Peyer's patch (tissue), 4 donors: Measurements from ENCODE around the gene ATP13A3. TPM values are rescaled to one million over a fixed set of nuclear protein-coding genes. Genes with fewer than 3 reads are reported as not detected.
A peak's percentile ranks its signal among the peaks of the same experiment; 100 is the strongest.
"Not testable (repeated sequence)": the region's sequence is repeated elsewhere in the genome, so short reads cannot be mapped to it uniquely, and the experiment has no call there.

Experiments used
- DNase-seq, 3 donors: peaks; one replicate each; pipeline ENCODE4 v3.0.0-alpha.2; 2017 to 2019
- H3K27ac ChIP-seq, 4 donors: fragments of 200-600 bp; sonication (generic); one replicate each; pipeline ENCODE4 v1.5.1; 2016 to 2019
- H3K27me3 ChIP-seq, 2 donors: fragments of 200-600 bp; sonication (generic); one replicate each; pipeline ENCODE4 v1.5.1; 2019
- H3K36me3 ChIP-seq, 3 donors: fragments of 200-600 bp; sonication (generic); one replicate each; pipeline ENCODE4 v1.5.1; 2016 to 2019
- H3K4me1 ChIP-seq, 4 donors: fragments of 200-600 bp; sonication (generic); one replicate each; pipeline ENCODE4 v1.5.1; 2016 to 2019
- H3K4me3 ChIP-seq, 4 donors: fragments of 200-600 bp; sonication (generic); 1 replicate in 3 of 4; 2 replicates in 1 of 4; pipeline ENCODE4 v1.5.1; 2016 to 2019; ENCODE audit warnings: mild to moderate bottlenecking in 1 of 4
- H3K9me3 ChIP-seq, 4 donors: fragments of 200-600 bp; sonication (generic); one replicate each; pipeline ENCODE4 v1.5.1; 2016 to 2019; ENCODE audit warnings: mild to moderate bottlenecking in 1 of 4
- CTCF ChIP-seq, 6 experiments: fragments of 450-650 bp in 4 of 6; fragments of 200-600 bp in 2 of 6; sonication (generic) in 1 of 6; IDR thresholded peaks; one replicate each; pipeline ENCODE4 v1.5.1; 2017 to 2019; ENCODE audit warnings: antibody characterized with exemption in 6 of 6, mild to moderate bottlenecking in 3 of 6, moderate library complexity in 1 of 6
- POLR2A ChIP-seq, 2 donors: fragments of 450-650 bp; IDR thresholded peaks; one replicate each; pipeline ENCODE4 v1.5.1; 2017; ENCODE audit warnings: antibody characterized with exemption in 2 of 2, mild to moderate bottlenecking in 2 of 2, moderate library complexity in 2 of 2
- total RNA-seq, 4 donors: library from RNA; depleted of rRNA; stranded (reverse); fragments of >200 nt; gene quantifications; one replicate each; pipeline ENCODE4 v1.1.0, GENCODE V29; 2016

Gene ATP13A3
- total RNA-seq, 4 donors from 2014 or later = 54.3 to 67.2 (median 58.2) TPM

- Histone ChIP-seq H3K4me1 (peaks cover 0 to 9% (median 0%) of the 10 kb centered on the region in 4 donors), H3K27ac (no peak overlapping the region), H3K4me3 (no peak overlapping the region), H3K36me3 (no peaks in the 10 kb centered on the region), H3K27me3 (no peaks in the 10 kb centered on the region), H3K9me3 (no peaks in the 10 kb centered on the region)
- no peak for TF ChIP-seq CTCF (IDR thresholded peaks at IDR 0.05)
- no peak for TF ChIP-seq POLR2A (IDR thresholded peaks at IDR 0.05)
- no peak for DNase-seq
Measured at GRCh38 chr3:194496217-194496919, 9.6 kb upstream of the ATP13A3 start.

- no peak for DNase-seq
- no peaks in the 10 kb centered on the region for H3K36me3 ChIP-seq
- H3K27ac ChIP-seq = no peak overlapping the region
- no peaks in the 10 kb centered on the region for H3K27me3 ChIP-seq
- no peaks in the 10 kb centered on the region for H3K9me3 ChIP-seq
- no peak overlapping the region for H3K4me3 ChIP-seq
- peaks cover 0 to 9% (median 0%) of the 10 kb centered on the region in 4 donors for H3K4me1 ChIP-seq
- no peak for TF ChIP-seq POLR2A (IDR thresholded peaks at IDR 0.05)
- no peak for TF ChIP-seq CTCF (IDR thresholded peaks at IDR 0.05)
Measured at GRCh38 chr3:194494951-194495374, 8.2 kb upstream of the ATP13A3 start.

- DNase-seq, H3K27ac ChIP-seq, H3K4me3 ChIP-seq, H3K9me3 ChIP-seq, H3K27me3 ChIP-seq, H3K36me3 ChIP-seq: not testable (repeated sequence)
- peaks cover 0 to 12% (median 0%) of the 10 kb centered on the region in 4 donors for H3K4me1 ChIP-seq
Measured at GRCh38 chr3:194493995-194494927, 7.5 kb upstream of the ATP13A3 start.

GRCh38 chr3:194492001-194492400 lies 5.2 kb upstream of the ATP13A3 start:
- Histone ChIP-seq H3K9me3 (no peaks in the 10 kb centered on the region), H3K4me3 (no peak overlapping the region), H3K36me3 (no peaks in the 10 kb centered on the region), H3K27ac (no peak overlapping the region), H3K27me3 (no peaks in the 10 kb centered on the region), H3K4me1 (peaks cover 0 to 12% (median 0%) of the 10 kb centered on the region in 4 donors)
- peak in 1 of 3 donors; percentile 25 for DNase-seq
- TF ChIP-seq POLR2A (IDR thresholded peaks at IDR 0.05) = no peak
- no peak for TF ChIP-seq CTCF (IDR thresholded peaks at IDR 0.05)

GRCh38 chr3:194489736-194490612 lies 3.2 kb upstream of the ATP13A3 start:
- Histone ChIP-seq H3K4me1 (peaks cover 0 to 15% (median 1%) of the 10 kb centered on the region in 4 donors), H3K9me3 (no peaks in the 10 kb centered on the region), H3K36me3 (no peaks in the 10 kb centered on the region), H3K27ac (peak overlapping the region in 1 of 4 donors; percentile 62), H3K27me3 (no peaks in the 10 kb centered on the region), H3K4me3 (no peak overlapping the region)
- TF ChIP-seq CTCF (IDR thresholded peaks at IDR 0.05) (no peak), POLR2A (IDR thresholded peaks at IDR 0.05) (no peak)
- peak in 1 of 3 donors; percentile 53 for DNase-seq
